HCT116 (cell line): ENCODE measurements around the gene MAOA. TPM values are rescaled to one million over a fixed set of nuclear protein-coding genes. Genes with fewer than 3 reads are reported as not detected.

Experiments
- ATAC-seq: fragments of 200-7000 bp; cut with Tn5 transposase; 2 replicates; pipeline ENCODE4 v1.9.1; 2020; ENCODE audit warnings: mild to moderate bottlenecking, moderate library complexity
- BruUV-seq: library from RNA; stranded (reverse); fragments of 400-500 nt; replicated peaks from 2 replicates; lab custom pipeline; 2021; lab: Mats Ljungman, UMichigan
- CTCF ChIA-PET: fragments of 300-600 bp; sonication (Branson Sonifier 250); formaldehyde crosslinking; loops from one replicate; lab custom pipeline; 2021; ENCODE audit warnings: antibody characterized with exemption; lab: Charles Lee
- POLR2A ChIA-PET: fragments of 300-600, 350-600 bp; sonication (Branson Sonifier 250); formaldehyde crosslinking; loops from one replicate; lab custom pipeline; 2021; ENCODE audit warnings: antibody characterized with exemption; lab: Charles Lee
- RAD21 ChIA-PET, 2 experiments: fragments of 300-600 bp; sonication (Branson Sonifier 250); formaldehyde crosslinking; loops; one replicate each; lab custom pipeline; 2023; ENCODE audit warnings: low total read pairs in 2 of 2; ENCODE audit not compliant: uncharacterized antibody in 2 of 2, unreplicated experiment in 2 of 2, low non-redundant PET in 1 of 2; lab: Charles Lee
- DNase-seq: peaks from one replicate; pipeline ENCODE4 v3.0.0-alpha.2; 2010; ENCODE audit warnings: low read depth, low spot score
- H2AFZ ChIP-seq: fragments of 200-600 bp; shearing (Covaris generic), sonication (generic); 2 replicates; pipeline ENCODE4 v1.6.1; 2017; ENCODE audit warnings: low read depth, mixed run types, mixed read lengths, antibody characterized with exemption, low read length; ENCODE audit not compliant: poor library complexity, severe bottlenecking
- H3K27ac ChIP-seq: 2 replicates; pipeline ENCODE4 v1.5.1; 2012; ENCODE audit warnings: low read depth, low read length
- H3K27me3 ChIP-seq: fragments of 200-600 bp; sonication (generic); 2 replicates; pipeline ENCODE4 v1.6.1; 2016; ENCODE audit warnings: mixed run types, low read length, mixed read lengths; ENCODE audit not compliant: insufficient read depth
- H3K36me3 ChIP-seq, 2 experiments: fragments of 200-500 bp in 1 of 2; fragments of 200-600 bp in 1 of 2; sonication (Bioruptor generic) in 1 of 2; sonication (generic) in 1 of 2; 2 replicates each; pipeline versions ENCODE4 v1.5.1 to v1.6.1; 2014 to 2016; ENCODE audit warnings: low read length in 2 of 2, inconsistent platforms in 1 of 2, mixed read lengths in 1 of 2, mixed run types in 1 of 2; ENCODE audit not compliant: insufficient read depth in 2 of 2, control insufficient read depth in 1 of 2
- H3K4me1 ChIP-seq, 2 experiments: fragments of 200-600 bp in 1 of 2; sonication (generic) in 1 of 2; 2 replicates each; pipeline versions ENCODE4 v1.5.1 to v1.6.1; 2012 to 2017; ENCODE audit warnings: low read length in 2 of 2, inconsistent platforms in 1 of 2, mild to moderate bottlenecking in 1 of 2, mixed read lengths in 1 of 2, mixed run types in 1 of 2, moderate library complexity in 1 of 2; ENCODE audit not compliant: insufficient read depth in 2 of 2, control insufficient read depth in 1 of 2
- H3K4me2 ChIP-seq: fragments of 200-600 bp; sonication (generic); 2 replicates; pipeline ENCODE4 v1.6.1; 2017; ENCODE audit warnings: mixed run types, low read length, mixed read lengths
- H3K4me3 ChIP-seq, 2 experiments: fragments of 200-600 bp in 1 of 2; sonication (generic) in 1 of 2; replicated peaks in 1 of 2; 2 replicates each; pipeline ENCODE4 v1.5.1; 2011 to 2016; ENCODE audit warnings: low read length in 2 of 2, control low read depth in 1 of 2, low read depth in 1 of 2, mild to moderate bottlenecking in 1 of 2, mixed read lengths in 1 of 2, mixed run types in 1 of 2
- H3K79me2 ChIP-seq: fragments of 200-600 bp; sonication (generic); 2 replicates; pipeline ENCODE4 v1.6.1; 2017; ENCODE audit warnings: mild to moderate bottlenecking, mixed run types, low read length, moderate library complexity, mixed read lengths; ENCODE audit not compliant: insufficient read depth
- H3K9ac ChIP-seq: fragments of 200-600 bp; sonication (generic); 2 replicates; pipeline ENCODE4 v1.6.1; 2016; ENCODE audit warnings: low read length, mixed read lengths
- H3K9me2 ChIP-seq: fragments of 200-600 bp; sonication (generic), shearing (Covaris generic); 2 replicates; pipeline ENCODE4 v1.6.1; 2017; ENCODE audit warnings: mixed run types, mild to moderate bottlenecking, moderate library complexity; ENCODE audit not compliant: insufficient read depth
- H3K9me3 ChIP-seq, 2 experiments: fragments of 200-500 bp in 1 of 2; fragments of 200-600 bp in 1 of 2; sonication (Bioruptor generic) in 1 of 2; sonication (generic) in 1 of 2; 2 replicates each; pipeline ENCODE4 v1.6.1; 2014 to 2017; ENCODE audit warnings: low read length in 2 of 2, mixed read lengths in 2 of 2, inconsistent platforms in 1 of 2, low read depth in 1 of 2, mild to moderate bottlenecking in 1 of 2, mixed run types in 1 of 2, moderate library complexity in 1 of 2; ENCODE audit not compliant: control insufficient read depth in 1 of 2, insufficient read depth in 1 of 2
- H4K20me1 ChIP-seq: fragments of 200-600 bp; sonication (generic), shearing (Covaris generic); 2 replicates; pipeline ENCODE4 v1.6.1; 2017; ENCODE audit warnings: mixed run types, mild to moderate bottlenecking, moderate library complexity; ENCODE audit not compliant: insufficient read depth
- CBX3 ChIP-seq: IDR thresholded peaks from 2 replicates; pipeline ENCODE4 v1.6.1; 2012; ENCODE audit warnings: low read depth
- CEBPB ChIP-seq: IDR thresholded peaks from 2 replicates; pipeline ENCODE4 v1.6.1; 2012; ENCODE audit warnings: low read depth
- CTCF ChIP-seq, 3 experiments: fragments of 200-600 bp in 1 of 3; sonication (generic) in 1 of 3; IDR thresholded peaks in 2 of 3; conservative IDR thresholded peaks in 1 of 3; 2 replicates each; pipeline ENCODE4 v1.5.1; 2012 to 2017; ENCODE audit warnings: low read depth in 2 of 3, low read length in 2 of 3, antibody characterized with exemption in 1 of 3, borderline replicate concordance in 1 of 3, control low read depth in 1 of 3, mild to moderate bottlenecking in 1 of 3, mixed read lengths in 1 of 3, mixed run types in 1 of 3, moderate library complexity in 1 of 3; ENCODE audit not compliant: insufficient read depth in 1 of 3
- EGR1 ChIP-seq: IDR thresholded peaks from 2 replicates; pipeline ENCODE4 v1.6.1; 2012; ENCODE audit warnings: low read depth
- EZH2 ChIP-seq: fragments of 200-600 bp; sonication (generic); IDR thresholded peaks from 2 replicates; pipeline ENCODE4 v1.6.1; 2017; ENCODE audit warnings: antibody characterized with exemption, mixed run types
- EZH2phosphoT487 ChIP-seq: fragments of 200-600 bp; IDR thresholded peaks from 2 replicates; pipeline ENCODE4 v1.6.1; 2018; ENCODE audit warnings: antibody characterized with exemption, borderline replicate concordance
- MAX ChIP-seq: IDR thresholded peaks from 2 replicates; pipeline ENCODE4 v1.6.1; 2012
- POLR2A ChIP-seq: IDR thresholded peaks from 2 replicates; pipeline ENCODE4 v1.7.0; 2011; ENCODE audit warnings: borderline replicate concordance; ENCODE audit not compliant: insufficient read depth, insufficient read length; ENCODE audit errors: extremely low read depth
- POLR2AphosphoS5 ChIP-seq: IDR thresholded peaks from 2 replicates; pipeline ENCODE4 v1.6.1; 2011; ENCODE audit warnings: mild to moderate bottlenecking, low read depth, low read length, moderate library complexity
- REST ChIP-seq: IDR thresholded peaks from 2 replicates; pipeline ENCODE4 v1.6.1; 2012; ENCODE audit warnings: low read depth
- SIN3A ChIP-seq: IDR thresholded peaks from 2 replicates; pipeline ENCODE4 v1.6.1; 2012; ENCODE audit warnings: low read depth
- SP1 ChIP-seq: IDR thresholded peaks from 2 replicates; pipeline ENCODE4 v1.6.1; 2012; ENCODE audit warnings: low read depth
- SRF ChIP-seq: IDR thresholded peaks from 2 replicates; pipeline ENCODE4 v1.6.1; 2012; ENCODE audit warnings: low read depth
- ZFX ChIP-seq: fragments of 450-650 bp; IDR thresholded peaks from 2 replicates; pipeline ENCODE4 v1.6.1; 2017
- ZNF274 ChIP-seq: fragments of 200-500 bp; sonication (Bioruptor generic); IDR thresholded peaks from 2 replicates; pipeline ENCODE4 v1.6.1; 2014; ENCODE audit warnings: mild to moderate bottlenecking, low read depth, low read length, inconsistent platforms
- intact Hi-C: fragments of 100-400 bp; cut with micrococcal nuclease; formaldehyde crosslinking; loops from 2 replicates; pipeline ENCODE4 v1.10.0; 2022
- total RNA-seq: library from RNA; stranded (reverse); gene quantifications from one replicate; pipeline ENCODE4 v1.2.1, GENCODE V29; 2021; ENCODE audit not compliant: unreplicated experiment

MAOA gene
- total RNA-seq, 1 experiment from 2014 or later, result 13.6 TPM

- BruUV-seq, result no TSS peak
- ATAC-seq (no peak), DNase-seq (no peak)
- Histone ChIP-seq H3K79me2 (no peaks in the 10 kb centered on the region), H3K36me3 (no peaks in the 10 kb centered on the region), H2AFZ (no peak overlapping the region), H4K20me1 (no peaks in the 10 kb centered on the region), H3K27me3 (no peaks in the 10 kb centered on the region), H3K4me2 (no peak overlapping the region), H3K4me3 (no peak overlapping the region), H3K27ac (no peak overlapping the region), H3K9me2 (no peaks in the 10 kb centered on the region), H3K9ac (no peak overlapping the region), H3K9me3 (no peaks in the 10 kb centered on the region), H3K4me1 (no peaks in the 10 kb centered on the region)
- ChIA-PET RAD21 (no interaction called here), CTCF (no interaction called here), POLR2A (no interaction called here)
- intact Hi-C loops, result no loop called here
- no peak for TF ChIP-seq MAX
- no peak for TF ChIP-seq CEBPB
- TF ChIP-seq POLR2A, result no peak
- no peak for TF ChIP-seq SIN3A
- TF ChIP-seq EZH2phosphoT487, result no peak
- TF ChIP-seq ZNF274, result no peak
- no peak for TF ChIP-seq SP1
- TF ChIP-seq POLR2AphosphoS5, result no peak
- TF ChIP-seq REST, result no peak
- no peak for TF ChIP-seq CTCF (IDR thresholded peaks at IDR 0.05 in 2 of 3, conservative IDR thresholded peaks at IDR 0.05 in 1 of 3; ENCODE audit: borderline replicate concordance in 1 of 3, insufficient read depth in 1 of 3, low read depth in 2 of 3, low read length in 2 of 3)
- TF ChIP-seq ZFX, result no peak
- no peak for TF ChIP-seq CBX3
- no peak for TF ChIP-seq SRF
- TF ChIP-seq EZH2, result no peak
- TF ChIP-seq EGR1, result no peak
These were observed 60.6 kb downstream of the MAOA start for GRCh38 chrX:43716696-43717095.
